Measurements from ENCODE around the gene LCE3C.

The LCE3C gene

DNA sequence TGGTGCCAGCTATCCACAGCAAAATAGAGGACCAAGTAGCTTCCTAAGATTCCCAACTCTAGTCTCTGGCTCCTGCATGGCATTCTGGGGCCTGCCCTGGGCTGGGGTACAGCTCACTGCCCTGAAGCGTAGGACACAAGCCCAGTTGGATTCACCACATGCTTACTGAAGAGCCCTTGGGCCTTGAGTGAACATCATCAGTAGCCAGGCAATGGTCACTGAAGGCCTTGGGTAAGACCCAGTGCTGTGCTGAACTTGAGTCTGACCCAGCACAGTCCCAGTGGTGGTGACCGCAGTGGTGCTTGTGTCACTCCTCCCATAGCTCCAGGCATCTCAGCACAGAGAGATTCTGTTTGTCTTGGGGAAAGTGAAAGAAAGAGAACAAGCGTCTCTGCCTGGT, 30.6 kb downstream of the LCE3C start:
- TF ChIP-seq TAF1 (IDR thresholded peaks at IDR 0.05; ENCODE audit: borderline replicate concordance, insufficient read depth, low read length) (no peak), FOXP2 (optimal IDR thresholded peaks at IDR 0.05; ENCODE audit: borderline replicate concordance, extremely low read depth, extremely low read length, insufficient read depth) (no peak), SIN3A (IDR thresholded peaks at IDR 0.05; ENCODE audit: borderline replicate concordance, insufficient read depth, low read length) (no peak), POLR2AphosphoS5 (IDR thresholded peaks at IDR 0.05; ENCODE audit: low read depth, low read length) (no peak)
- TF ChIP-seq, protein P1, sequence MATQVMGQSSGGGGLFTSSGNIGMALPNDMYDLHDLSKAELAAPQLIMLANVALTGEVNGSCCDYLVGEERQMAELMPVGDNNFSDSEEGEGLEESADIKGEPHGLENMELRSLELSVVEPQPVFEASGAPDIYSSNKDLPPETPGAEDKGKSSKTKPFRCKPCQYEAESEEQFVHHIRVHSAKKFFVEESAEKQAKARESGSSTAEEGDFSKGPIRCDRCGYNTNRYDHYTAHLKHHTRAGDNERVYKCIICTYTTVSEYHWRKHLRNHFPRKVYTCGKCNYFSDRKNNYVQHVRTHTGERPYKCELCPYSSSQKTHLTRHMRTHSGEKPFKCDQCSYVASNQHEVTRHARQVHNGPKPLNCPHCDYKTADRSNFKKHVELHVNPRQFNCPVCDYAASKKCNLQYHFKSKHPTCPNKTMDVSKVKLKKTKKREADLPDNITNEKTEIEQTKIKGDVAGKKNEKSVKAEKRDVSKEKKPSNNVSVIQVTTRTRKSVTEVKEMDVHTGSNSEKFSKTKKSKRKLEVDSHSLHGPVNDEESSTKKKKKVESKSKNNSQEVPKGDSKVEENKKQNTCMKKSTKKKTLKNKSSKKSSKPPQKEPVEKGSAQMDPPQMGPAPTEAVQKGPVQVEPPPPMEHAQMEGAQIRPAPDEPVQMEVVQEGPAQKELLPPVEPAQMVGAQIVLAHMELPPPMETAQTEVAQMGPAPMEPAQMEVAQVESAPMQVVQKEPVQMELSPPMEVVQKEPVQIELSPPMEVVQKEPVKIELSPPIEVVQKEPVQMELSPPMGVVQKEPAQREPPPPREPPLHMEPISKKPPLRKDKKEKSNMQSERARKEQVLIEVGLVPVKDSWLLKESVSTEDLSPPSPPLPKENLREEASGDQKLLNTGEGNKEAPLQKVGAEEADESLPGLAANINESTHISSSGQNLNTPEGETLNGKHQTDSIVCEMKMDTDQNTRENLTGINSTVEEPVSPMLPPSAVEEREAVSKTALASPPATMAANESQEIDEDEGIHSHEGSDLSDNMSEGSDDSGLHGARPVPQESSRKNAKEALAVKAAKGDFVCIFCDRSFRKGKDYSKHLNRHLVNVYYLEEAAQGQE (IDR thresholded peaks at IDR 0.05; ENCODE audit: insufficient read depth in 1 of 2, low read depth in 2 of 2, low read length in 2 of 2) = no peak

DNA sequence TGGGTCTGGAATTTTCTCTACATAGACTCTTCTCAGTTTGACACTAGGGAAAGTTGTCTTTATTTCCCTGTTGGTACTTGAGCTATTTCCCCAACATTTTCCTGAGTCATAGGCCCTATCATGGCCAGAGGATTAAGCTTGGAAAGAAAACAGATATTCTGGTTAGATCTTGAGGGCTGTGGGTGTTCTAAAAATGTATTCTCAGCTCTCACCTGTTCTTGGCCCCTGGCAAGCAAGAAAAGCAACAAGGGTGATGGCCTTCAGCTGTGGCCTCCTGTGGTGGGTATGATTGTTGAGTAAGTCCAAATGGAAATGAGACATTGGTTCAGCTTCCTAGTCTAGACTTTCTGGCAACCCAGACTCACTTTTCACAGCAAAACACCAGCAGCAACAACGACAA, 40.3 kb downstream of the LCE3C start:
- TF ChIP-seq, protein P1 (IDR thresholded peaks at IDR 0.05; ENCODE audit: insufficient read depth in 1 of 2, low read depth in 2 of 2, low read length in 2 of 2) = no peak
- TF ChIP-seq FOXP2 (optimal IDR thresholded peaks at IDR 0.05; ENCODE audit: borderline replicate concordance, extremely low read depth, extremely low read length, insufficient read depth) (no peak), SIN3A (IDR thresholded peaks at IDR 0.05; ENCODE audit: borderline replicate concordance, insufficient read depth, low read length) (no peak), POLR2AphosphoS5 (IDR thresholded peaks at IDR 0.05; ENCODE audit: low read depth, low read length) (no peak), TAF1 (IDR thresholded peaks at IDR 0.05; ENCODE audit: borderline replicate concordance, insufficient read depth, low read length) (no peak)

DNA sequence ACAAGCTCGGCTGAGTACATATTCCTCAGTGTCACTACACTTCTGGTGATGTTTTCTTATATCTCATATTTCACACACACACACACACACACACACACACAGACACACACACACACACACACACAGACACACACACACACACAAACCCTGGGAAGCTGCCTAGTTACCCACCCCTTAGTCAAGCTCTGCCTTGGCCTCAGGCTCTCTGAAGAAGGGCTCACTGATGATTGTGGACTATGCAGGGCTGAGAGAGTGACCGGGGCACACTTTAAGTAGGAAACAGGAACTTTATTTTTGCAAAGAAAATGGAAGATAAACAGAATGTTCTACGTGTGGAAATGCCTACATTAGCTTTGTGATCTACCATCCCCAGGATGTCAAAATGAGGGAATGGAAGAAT, 43.9 kb downstream of the LCE3C start:
- TF ChIP-seq FOXP2 (optimal IDR thresholded peaks at IDR 0.05; ENCODE audit: borderline replicate concordance, extremely low read depth, extremely low read length, insufficient read depth) = no peak
- TF ChIP-seq, protein P1 (IDR thresholded peaks at IDR 0.05; ENCODE audit: insufficient read depth in 1 of 2, low read depth in 2 of 2, low read length in 2 of 2) = no peak

DNA sequence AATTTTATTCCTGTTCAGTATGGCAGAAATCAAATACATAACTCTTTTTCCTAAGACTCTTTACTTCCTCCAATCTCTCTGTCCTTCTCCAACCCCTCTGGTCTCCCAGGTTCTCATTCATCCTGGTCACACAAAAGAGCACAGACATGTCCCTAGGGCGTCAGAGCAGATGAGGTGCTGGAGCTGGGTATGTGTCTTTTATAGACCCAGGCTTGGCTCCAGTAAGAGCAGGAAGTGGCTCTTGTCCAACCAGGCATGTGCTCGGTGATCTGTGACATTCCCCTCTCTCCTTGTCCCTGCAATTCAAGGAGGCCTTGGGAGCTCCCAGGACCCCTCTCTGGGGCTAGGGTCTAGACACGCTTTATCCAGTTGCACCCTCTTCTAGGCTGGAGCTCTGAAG, 45.1 kb downstream of the LCE3C start:
- TF ChIP-seq FOXP2 (optimal IDR thresholded peaks at IDR 0.05; ENCODE audit: borderline replicate concordance, extremely low read depth, extremely low read length, insufficient read depth) (no peak), POLR2AphosphoS5 (IDR thresholded peaks at IDR 0.05; ENCODE audit: low read depth, low read length) (no peak), TAF1 (IDR thresholded peaks at IDR 0.05; ENCODE audit: borderline replicate concordance, insufficient read depth, low read length) (no peak), SIN3A (IDR thresholded peaks at IDR 0.05; ENCODE audit: borderline replicate concordance, insufficient read depth, low read length) (no peak)
- TF ChIP-seq, protein P1 (IDR thresholded peaks at IDR 0.05; ENCODE audit: insufficient read depth in 1 of 2, low read depth in 2 of 2, low read length in 2 of 2) = no peak

DNA sequence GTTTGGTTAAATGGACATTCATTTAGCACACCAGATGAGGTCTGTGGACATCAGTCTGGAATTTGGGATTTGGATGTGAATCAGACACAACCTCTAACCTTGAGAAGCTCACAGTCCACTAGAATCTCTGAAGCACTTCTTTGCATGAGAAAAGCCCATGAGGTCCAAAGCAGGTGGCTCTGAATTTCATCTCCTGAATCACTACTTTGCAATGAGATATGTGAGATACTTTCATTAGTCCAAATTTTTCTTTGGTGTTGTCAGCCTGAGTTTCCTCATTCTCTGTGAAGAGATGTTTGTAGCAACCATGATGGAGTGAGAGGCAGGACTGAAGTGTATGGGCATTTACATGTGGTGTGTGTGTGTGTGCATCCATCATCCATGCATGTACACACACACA, 46.6 kb downstream of the LCE3C start:
- TF ChIP-seq SIN3A (IDR thresholded peaks at IDR 0.05; ENCODE audit: borderline replicate concordance, insufficient read depth, low read length) (no peak), TAF1 (IDR thresholded peaks at IDR 0.05; ENCODE audit: borderline replicate concordance, insufficient read depth, low read length) (no peak), POLR2AphosphoS5 (IDR thresholded peaks at IDR 0.05; ENCODE audit: low read depth, low read length) (no peak), FOXP2 (optimal IDR thresholded peaks at IDR 0.05; ENCODE audit: borderline replicate concordance, extremely low read depth, extremely low read length, insufficient read depth) (no peak)
- TF ChIP-seq, protein P1 (IDR thresholded peaks at IDR 0.05; ENCODE audit: insufficient read depth in 1 of 2, low read depth in 2 of 2, low read length in 2 of 2) = no peak

All from PFSK-1 (cell line).